SK-N-SH (cell line): ENCODE measurements around the gene AGTR2. TPM values are rescaled to one million over a fixed set of nuclear protein-coding genes. Genes with fewer than 3 reads are reported as not detected.

Experiments
- CTCF ChIA-PET: fragments of 300-600, 350-600 bp; formaldehyde crosslinking; extraction: SDS; loops from one replicate; lab custom pipeline; 2021; lab: Yijun Ruan, JAX
- POLR2A ChIA-PET: fragments of 350-600 bp; sonication (Branson Sonifier 250); formaldehyde crosslinking; extraction: SDS; loops from one replicate; lab custom pipeline; 2020; ENCODE audit warnings: antibody characterized with exemption, inconsistent platforms; lab: Yijun Ruan, JAX
- DNase-seq: peaks from one replicate; pipeline ENCODE4 v3.0.0; 2012
- H2AFZ ChIP-seq: fragments of 200-600 bp; sonication (generic); 2 replicates; pipeline ENCODE4 v1.8.1; 2016; ENCODE audit warnings: antibody characterized with exemption, mild to moderate bottlenecking, low read depth
- H3F3A ChIP-seq: fragments of 200-600 bp; sonication (generic); replicated peaks from 2 replicates; pipeline ENCODE3; 2016; ENCODE audit warnings: antibody characterized with exemption, mild to moderate bottlenecking; ENCODE audit not compliant: insufficient read depth
- H3K27ac ChIP-seq, 2 experiments: fragments of 200-500 bp in 1 of 2; fragments of 200-600 bp in 1 of 2; sonication (Bioruptor generic) in 1 of 2; sonication (generic), shearing (Covaris generic) in 1 of 2; 2 replicates each; pipeline versions ENCODE4 v1.5.1 to v1.6.1; 2014 to 2016; ENCODE audit warnings: low read depth in 2 of 2, inconsistent platforms in 1 of 2, low read length in 1 of 2, mild to moderate bottlenecking in 1 of 2, mixed read lengths in 1 of 2
- H3K27me3 ChIP-seq: fragments of 200-600 bp; sonication (generic), shearing (Covaris generic); 2 replicates; pipeline ENCODE4 v1.6.1; 2016; ENCODE audit warnings: mixed run types; ENCODE audit not compliant: insufficient read depth
- H3K36me3 ChIP-seq, 2 experiments: fragments of 200-500 bp in 1 of 2; fragments of 200-600 bp in 1 of 2; sonication (Bioruptor generic) in 1 of 2; sonication (generic) in 1 of 2; replicated peaks in 1 of 2; 2 replicates each; pipeline versions ENCODE3 to v1.5.1; 2014 to 2016; ENCODE audit warnings: low read length in 1 of 2, mild to moderate bottlenecking in 1 of 2; ENCODE audit not compliant: insufficient read depth in 2 of 2, control insufficient read depth in 1 of 2
- H3K4me1 ChIP-seq, 2 experiments: fragments of 200-500 bp in 1 of 2; fragments of 200-600 bp in 1 of 2; sonication (Bioruptor generic) in 1 of 2; sonication (generic), shearing (Covaris generic) in 1 of 2; 2 replicates each; pipeline versions ENCODE4 v1.5.1 to v1.6.1; 2014 to 2016; ENCODE audit warnings: low read depth in 1 of 2, low read length in 1 of 2, mixed run types in 1 of 2; ENCODE audit not compliant: insufficient read depth in 2 of 2, control insufficient read depth in 1 of 2
- H3K4me2 ChIP-seq: fragments of 200-600 bp; sonication (generic), shearing (Covaris generic); 2 replicates; pipeline ENCODE4 v1.6.1; 2017; ENCODE audit warnings: mixed run types
- H3K4me3 ChIP-seq, 2 experiments: fragments of 200-500 bp in 1 of 2; fragments of 200-600 bp in 1 of 2; sonication (Bioruptor generic) in 1 of 2; sonication (generic), shearing (Covaris generic) in 1 of 2; 2 replicates each; pipeline versions ENCODE4 v1.5.1 to v1.8.1; 2014 to 2016; ENCODE audit warnings: low read depth in 2 of 2, inconsistent platforms in 1 of 2, low read length in 1 of 2, mild to moderate bottlenecking in 1 of 2, mixed read lengths in 1 of 2, moderate library complexity in 1 of 2
- H3K79me2 ChIP-seq: fragments of 200-600 bp; sonication (generic); 2 replicates; pipeline ENCODE4 v1.8.1; 2017; ENCODE audit warnings: mild to moderate bottlenecking; ENCODE audit not compliant: insufficient read depth
- H3K9ac ChIP-seq: fragments of 200-600 bp; sonication (generic); 2 replicates; pipeline ENCODE4 v1.6.1; 2017; ENCODE audit warnings: mixed run types
- H3K9me2 ChIP-seq: fragments of 200-600 bp; sonication (generic); 2 replicates; pipeline ENCODE4 v1.6.1; 2017; ENCODE audit warnings: mixed run types
- H3K9me3 ChIP-seq: fragments of 200-600 bp; sonication (generic); 2 replicates; pipeline ENCODE4 v1.6.1; 2017; ENCODE audit warnings: mixed run types, mild to moderate bottlenecking, moderate library complexity
- H4K20me1 ChIP-seq: fragments of 200-600 bp; sonication (generic); 2 replicates; pipeline ENCODE4 v1.6.1; 2017; ENCODE audit warnings: mild to moderate bottlenecking, mixed run types; ENCODE audit not compliant: insufficient read depth
- CHD2 ChIP-seq: fragments of 150-350 bp; IDR thresholded peaks from 2 replicates; pipeline ENCODE4 v1.6.1; 2018; ENCODE audit warnings: low read length; ENCODE audit not compliant: partially characterized antibody
- ELF1 ChIP-seq: IDR thresholded peaks from 2 replicates; pipeline ENCODE4 v1.4.0; 2012
- EP300 ChIP-seq, 2 experiments: IDR thresholded peaks; 2 replicates each; pipeline versions ENCODE4 v1.4.0 to v1.6.1; 2012; ENCODE audit warnings: borderline replicate concordance in 1 of 2, low read depth in 1 of 2, low read length in 1 of 2
- EZH2phosphoT487 ChIP-seq: fragments of 200-600 bp; sonication (generic); IDR thresholded peaks from 2 replicates; pipeline ENCODE4 v1.6.1; 2017; ENCODE audit warnings: low read depth, mixed run types, mild to moderate bottlenecking, antibody characterized with exemption, moderate library complexity, borderline replicate concordance
- FOSL2 ChIP-seq: IDR thresholded peaks from 2 replicates; pipeline ENCODE4 v1.4.0; 2012; ENCODE audit warnings: low read depth, mild to moderate bottlenecking, moderate library complexity, borderline replicate concordance
- GABPA ChIP-seq: IDR thresholded peaks from 2 replicates; pipeline ENCODE4 v1.4.0; 2012; ENCODE audit warnings: low read depth, mild to moderate bottlenecking
- GATA2 ChIP-seq: sonication (generic); formaldehyde crosslinking; IDR thresholded peaks from 2 replicates; pipeline ENCODE4 v1.5.0; 2020; ENCODE audit warnings: mild to moderate bottlenecking, missing genetic modification reagents
- MEF2A ChIP-seq: IDR thresholded peaks from 2 replicates; pipeline ENCODE4 v1.4.0; 2012; ENCODE audit warnings: low read depth, borderline replicate concordance
- MXI1 ChIP-seq: IDR thresholded peaks from 2 replicates; pipeline ENCODE4 v1.6.1; 2012; ENCODE audit warnings: mild to moderate bottlenecking, low read depth, low read length, improper control_type of control experiment
- NRF1 ChIP-seq: IDR thresholded peaks from 2 replicates; pipeline ENCODE4 v1.6.1; 2012; ENCODE audit warnings: low read depth, mild to moderate bottlenecking, low read length
- POLR2AphosphoS5 ChIP-seq: IDR thresholded peaks from 2 replicates; pipeline ENCODE4 v1.6.1; 2012; ENCODE audit warnings: low read depth, low read length
- RCOR1 ChIP-seq: fragments of 150-350 bp; IDR thresholded peaks from 2 replicates; pipeline ENCODE4 v1.6.1; 2017; ENCODE audit warnings: antibody characterized with exemption, low read length
- SIN3A ChIP-seq: IDR thresholded peaks from 2 replicates; pipeline ENCODE4 v1.6.1; 2012; ENCODE audit warnings: low read depth, mild to moderate bottlenecking, low read length, moderate library complexity, borderline replicate concordance
- SMC3 ChIP-seq: IDR thresholded peaks from 2 replicates; pipeline ENCODE4 v1.6.1; 2012; ENCODE audit warnings: low read depth, low read length, improper control_type of control experiment
- TAF1 ChIP-seq: IDR thresholded peaks from 2 replicates; pipeline ENCODE4 v1.6.1; 2012; ENCODE audit warnings: low read depth, mild to moderate bottlenecking, low read length, moderate library complexity, borderline replicate concordance
- YY1 ChIP-seq: IDR thresholded peaks from 2 replicates; pipeline ENCODE4 v1.4.0; 2012; ENCODE audit warnings: low read depth, mild to moderate bottlenecking
- WGBS: methylation state at CpG from one replicate; pipeline ENCODE4 v1.1.6; 2017; ENCODE audit warnings: low lambda C conversion rate; 5-methylcytosine and 5-hydroxymethylcytosine counted together
- polyA plus RNA-seq, 3 experiments: library from polyadenylated mRNA; depleted of rRNA; stranded (reverse); fragments of >200 nt; gene quantifications; 2 replicates each; pipeline ENCODE4 v1.2.3, GENCODE V29; 2012
- TF ChIP-seq, protein P1 (sequence below): IDR thresholded peaks from 2 replicates; pipeline ENCODE4 v1.4.0; 2012; ENCODE audit warnings: low read depth, borderline replicate concordance
- TF ChIP-seq, protein P2 (sequence below): IDR thresholded peaks from 2 replicates; pipeline ENCODE4 v1.4.0; 2012; ENCODE audit warnings: low read depth, borderline replicate concordance
- TF ChIP-seq, protein P3 (sequence below): IDR thresholded peaks from 2 replicates; pipeline ENCODE4 v1.6.1; 2012; ENCODE audit warnings: mild to moderate bottlenecking, low read depth, low read length, moderate library complexity

The AGTR2 gene, protein sequence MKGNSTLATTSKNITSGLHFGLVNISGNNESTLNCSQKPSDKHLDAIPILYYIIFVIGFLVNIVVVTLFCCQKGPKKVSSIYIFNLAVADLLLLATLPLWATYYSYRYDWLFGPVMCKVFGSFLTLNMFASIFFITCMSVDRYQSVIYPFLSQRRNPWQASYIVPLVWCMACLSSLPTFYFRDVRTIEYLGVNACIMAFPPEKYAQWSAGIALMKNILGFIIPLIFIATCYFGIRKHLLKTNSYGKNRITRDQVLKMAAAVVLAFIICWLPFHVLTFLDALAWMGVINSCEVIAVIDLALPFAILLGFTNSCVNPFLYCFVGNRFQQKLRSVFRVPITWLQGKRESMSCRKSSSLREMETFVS
- not detected in 2 replicates for polyA plus RNA-seq (2012; rRNA removed)
- polyA plus RNA-seq (2012; cell fraction: cytosol; rRNA removed), result not detected in 2 replicates
- polyA plus RNA-seq (2012; cell fraction: nucleus; rRNA removed), result not detected in 2 replicates

DNA sequence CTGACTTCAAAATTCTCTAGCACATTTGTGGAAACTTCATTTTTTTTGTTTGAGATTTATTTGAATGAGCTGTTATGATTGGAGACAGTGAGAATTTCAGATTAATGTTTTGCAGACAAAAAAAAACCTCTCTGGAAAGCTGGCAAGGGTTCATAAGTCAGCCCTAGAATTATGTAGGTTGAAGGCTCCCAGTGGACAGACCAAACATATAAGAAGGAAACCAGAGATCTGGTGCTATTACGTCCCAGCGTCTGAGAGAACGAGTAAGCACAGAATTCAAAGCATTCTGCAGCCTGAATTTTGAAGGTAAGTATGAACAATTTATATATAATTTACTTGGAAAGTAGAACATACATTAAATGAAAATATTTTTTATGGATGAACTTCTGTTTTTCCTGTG lies at the start of gene AGTR2:
Gene AGTR2 (plus strand): TSS at position 234 of the 400 bp plus-strand sequence. CDS start 1,537 bp downstream, outside the sequence.
- no peaks in the 10 kb centered on the region; the same call in 1 of the 2 replicates for H3K27me3 ChIP-seq
- H3K9me2 ChIP-seq, result no peaks in the 10 kb centered on the region
- H4K20me1 ChIP-seq, result no peaks in the 10 kb centered on the region
- H3K4me2 ChIP-seq, result no peak within 1 kb of the TSS
- H3K36me3 ChIP-seq, result no peaks in the 10 kb centered on the region
- H3K27ac ChIP-seq, result no peak within 1 kb of the TSS
- ChIA-PET POLR2A (no interaction called here), CTCF (interaction anchor here (0.6 to 1.7 kb wide), 2 partner anchors 80 to 182 kb away, joined by 3 to 5 read pairs; no protein-coding TSS in a partner anchor)
- H2AFZ ChIP-seq, result no peak within 1 kb of the TSS
- H3F3A ChIP-seq, result no peaks in the 10 kb centered on the region
- H3K9ac ChIP-seq, result no peak within 1 kb of the TSS
- no peaks in the 10 kb centered on the region for H3K79me2 ChIP-seq
- DNase-seq, result no peak
- no peaks in the 10 kb centered on the region for H3K4me1 ChIP-seq
- H3K9me3 ChIP-seq, result no peaks in the 10 kb centered on the region
- no peak for TF ChIP-seq MXI1
- no peak for TF ChIP-seq FOSL2
- TF ChIP-seq MEF2A, result no peak
- TF ChIP-seq GATA2, result no peak
- TF ChIP-seq NRF1, result no peak
- TF ChIP-seq, protein P1, sequence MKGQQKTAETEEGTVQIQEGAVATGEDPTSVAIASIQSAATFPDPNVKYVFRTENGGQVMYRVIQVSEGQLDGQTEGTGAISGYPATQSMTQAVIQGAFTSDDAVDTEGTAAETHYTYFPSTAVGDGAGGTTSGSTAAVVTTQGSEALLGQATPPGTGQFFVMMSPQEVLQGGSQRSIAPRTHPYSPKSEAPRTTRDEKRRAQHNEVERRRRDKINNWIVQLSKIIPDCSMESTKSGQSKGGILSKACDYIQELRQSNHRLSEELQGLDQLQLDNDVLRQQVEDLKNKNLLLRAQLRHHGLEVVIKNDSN, result no peak
- no peak for TF ChIP-seq GABPA
- no peak for TF ChIP-seq POLR2AphosphoS5
- TF ChIP-seq, protein P2, sequence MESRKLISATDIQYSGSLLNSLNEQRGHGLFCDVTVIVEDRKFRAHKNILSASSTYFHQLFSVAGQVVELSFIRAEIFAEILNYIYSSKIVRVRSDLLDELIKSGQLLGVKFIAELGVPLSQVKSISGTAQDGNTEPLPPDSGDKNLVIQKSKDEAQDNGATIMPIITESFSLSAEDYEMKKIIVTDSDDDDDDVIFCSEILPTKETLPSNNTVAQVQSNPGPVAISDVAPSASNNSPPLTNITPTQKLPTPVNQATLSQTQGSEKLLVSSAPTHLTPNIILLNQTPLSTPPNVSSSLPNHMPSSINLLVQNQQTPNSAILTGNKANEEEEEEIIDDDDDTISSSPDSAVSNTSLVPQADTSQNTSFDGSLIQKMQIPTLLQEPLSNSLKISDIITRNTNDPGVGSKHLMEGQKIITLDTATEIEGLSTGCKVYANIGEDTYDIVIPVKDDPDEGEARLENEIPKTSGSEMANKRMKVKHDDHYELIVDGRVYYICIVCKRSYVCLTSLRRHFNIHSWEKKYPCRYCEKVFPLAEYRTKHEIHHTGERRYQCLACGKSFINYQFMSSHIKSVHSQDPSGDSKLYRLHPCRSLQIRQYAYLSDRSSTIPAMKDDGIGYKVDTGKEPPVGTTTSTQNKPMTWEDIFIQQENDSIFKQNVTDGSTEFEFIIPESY, result no peak
- no peak for TF ChIP-seq RCOR1
- no peak for TF ChIP-seq EZH2phosphoT487
- TF ChIP-seq, protein P3, sequence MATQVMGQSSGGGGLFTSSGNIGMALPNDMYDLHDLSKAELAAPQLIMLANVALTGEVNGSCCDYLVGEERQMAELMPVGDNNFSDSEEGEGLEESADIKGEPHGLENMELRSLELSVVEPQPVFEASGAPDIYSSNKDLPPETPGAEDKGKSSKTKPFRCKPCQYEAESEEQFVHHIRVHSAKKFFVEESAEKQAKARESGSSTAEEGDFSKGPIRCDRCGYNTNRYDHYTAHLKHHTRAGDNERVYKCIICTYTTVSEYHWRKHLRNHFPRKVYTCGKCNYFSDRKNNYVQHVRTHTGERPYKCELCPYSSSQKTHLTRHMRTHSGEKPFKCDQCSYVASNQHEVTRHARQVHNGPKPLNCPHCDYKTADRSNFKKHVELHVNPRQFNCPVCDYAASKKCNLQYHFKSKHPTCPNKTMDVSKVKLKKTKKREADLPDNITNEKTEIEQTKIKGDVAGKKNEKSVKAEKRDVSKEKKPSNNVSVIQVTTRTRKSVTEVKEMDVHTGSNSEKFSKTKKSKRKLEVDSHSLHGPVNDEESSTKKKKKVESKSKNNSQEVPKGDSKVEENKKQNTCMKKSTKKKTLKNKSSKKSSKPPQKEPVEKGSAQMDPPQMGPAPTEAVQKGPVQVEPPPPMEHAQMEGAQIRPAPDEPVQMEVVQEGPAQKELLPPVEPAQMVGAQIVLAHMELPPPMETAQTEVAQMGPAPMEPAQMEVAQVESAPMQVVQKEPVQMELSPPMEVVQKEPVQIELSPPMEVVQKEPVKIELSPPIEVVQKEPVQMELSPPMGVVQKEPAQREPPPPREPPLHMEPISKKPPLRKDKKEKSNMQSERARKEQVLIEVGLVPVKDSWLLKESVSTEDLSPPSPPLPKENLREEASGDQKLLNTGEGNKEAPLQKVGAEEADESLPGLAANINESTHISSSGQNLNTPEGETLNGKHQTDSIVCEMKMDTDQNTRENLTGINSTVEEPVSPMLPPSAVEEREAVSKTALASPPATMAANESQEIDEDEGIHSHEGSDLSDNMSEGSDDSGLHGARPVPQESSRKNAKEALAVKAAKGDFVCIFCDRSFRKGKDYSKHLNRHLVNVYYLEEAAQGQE, result no peak
- no peak for TF ChIP-seq EP300 (IDR thresholded peaks at IDR 0.05; ENCODE audit: borderline replicate concordance in 1 of 2, low read depth in 1 of 2, low read length in 1 of 2)
- TF ChIP-seq SMC3, result no peak
- TF ChIP-seq ELF1, result no peak
- TF ChIP-seq YY1, result no peak
- no peak for TF ChIP-seq TAF1
- no peak for TF ChIP-seq SIN3A
- no peak for TF ChIP-seq CHD2
- TF ChIP-seq, all 33 proteins: peak for 0
- no peak within 1 kb of the TSS for H3K4me3 ChIP-seq
- 35% methylated on average over 3 of the region's 3 CpGs for WGBS
